Adrenal gland (tissue), 12 donors: Measurements from ENCODE around the gene TRAPPC14. TPM values are rescaled to one million over a fixed set of nuclear protein-coding genes. Genes with fewer than 3 reads are reported as not detected.
A peak's percentile ranks its signal among the peaks of the same experiment; 100 is the strongest.

Experiments
- DNase-seq, 7 donors: peaks; one replicate each; pipeline ENCODE4 v3.0.0-alpha.2; 2019 to 2020
- H3K27ac ChIP-seq, 5 donors: fragments of 200-600 bp; sonication (generic) in 4 of 5; 1 replicate in 3 of 5; 2 replicates in 2 of 5; pipeline versions ENCODE4 v1.5.1 to v1.8.0; 2016 to 2020; ENCODE audit warnings: mild to moderate bottlenecking in 1 of 5
- H3K27me3 ChIP-seq: fragments of 200-600 bp; 2 replicates; pipeline ENCODE4 v1.8.0; 2021
- H3K36me3 ChIP-seq, 2 donors: fragments of 200-600 bp; replicated peaks in 1 of 2; 1 replicate in 1 of 2; 2 replicates in 1 of 2; pipeline versions ENCODE4 v1.5.1 to v1.8.0; 2018 to 2022
- H3K4me1 ChIP-seq, 2 donors: fragments of 200-600 bp; replicated peaks in 1 of 2; 1 replicate in 1 of 2; 2 replicates in 1 of 2; pipeline versions ENCODE4 v1.5.1 to v1.8.0; 2018 to 2021
- H3K4me3 ChIP-seq, 4 donors: fragments of 200-600 bp; sonication (generic) in 3 of 4; one replicate each; pipeline ENCODE4 v1.5.1; 2016 to 2018
- H3K9me3 ChIP-seq, 3 donors: fragments of 200-600 bp; sonication (generic) in 1 of 3; replicated peaks in 1 of 3; 1 replicate in 2 of 3; 2 replicates in 1 of 3; pipeline versions ENCODE4 v1.5.1 to v1.8.0; 2016 to 2021
- POLR2A ChIP-seq, 2 donors: fragments of 450-650 bp; IDR thresholded peaks; one replicate each; pipeline ENCODE4 v1.6.1; 2017; ENCODE audit warnings: antibody characterized with exemption in 2 of 2, mild to moderate bottlenecking in 2 of 2, moderate library complexity in 1 of 2
- WGBS, 4 donors: extraction: QIAGEN DNeasy Blood & Tissue Kit in 2 of 4; methylation state at CpG; one replicate each; pipeline versions ENCODE4 v1.1.5 to v1.1.7; 2013 to 2017; 5-methylcytosine and 5-hydroxymethylcytosine counted together
- intact Hi-C, 2 donors: fragments of 100-400 bp; cut with DNase I; formaldehyde crosslinking; loops; one replicate each; pipeline versions ENCODE4 v1.14.1 to v1.15.0; 2022 to 2023
- polyA plus RNA-seq, 3 donors: library from polyadenylated mRNA; stranded (reverse); fragments of 200-250 nt in 2 of 3; fragments of 350-450 nt in 1 of 3; fragmentation: Illumina TruSeq in 1 of 3; extraction: RNeasy Lipid Tissue Mini Kit (QIAGEN cat#74804) in 1 of 3; gene quantifications; one replicate each; pipeline ENCODE4 v1.2.3, GENCODE V29; 2013 to 2014
- total RNA-seq, 9 donors: library from RNA; depleted of rRNA in 4 of 9; stranded (reverse); fragments of >200 nt in 4 of 9; fragments of 120-200 nt in 1 of 9; fragmentation: NEBNext Ultra II Directional in 1 of 9; extraction: Animal tissue kit (Norgen Biotek cat#: 25700) in 1 of 9; gene quantifications; one replicate each; pipeline versions ENCODE4 v1.1.0 to v1.2.4, GENCODE V29; 2013 to 2023
- TF ChIP-seq, protein P1 (sequence below), 6 experiments: fragments of 450-650 bp in 4 of 6; fragments of 200-600 bp in 2 of 6; sonication (generic) in 1 of 6; IDR thresholded peaks; 1 replicate in 5 of 6; 2 replicates in 1 of 6; pipeline versions ENCODE4 v1.5.1 to v1.8.0; 2016 to 2021; ENCODE audit warnings: antibody characterized with exemption in 6 of 6, mild to moderate bottlenecking in 2 of 6, moderate library complexity in 1 of 6
- donor health status: healthy with polysubstance abuse.
- donor health status: Bipolar disorder and iron deficiency.
- donor health status: DM: yes; HTN: yes; CAD: no.
- donor health status: DM: no; HTN: no; CAD: no.
- donor health status: DM: no; HTN: no; CAD: no.
- donor health status: DM: yes; HTN: yes; CAD: no.

Gene TRAPPC14
- total and polyA plus RNA-seq, 12 donors = 4.3 to 57.7 (median 17.5) TPM

DNA sequence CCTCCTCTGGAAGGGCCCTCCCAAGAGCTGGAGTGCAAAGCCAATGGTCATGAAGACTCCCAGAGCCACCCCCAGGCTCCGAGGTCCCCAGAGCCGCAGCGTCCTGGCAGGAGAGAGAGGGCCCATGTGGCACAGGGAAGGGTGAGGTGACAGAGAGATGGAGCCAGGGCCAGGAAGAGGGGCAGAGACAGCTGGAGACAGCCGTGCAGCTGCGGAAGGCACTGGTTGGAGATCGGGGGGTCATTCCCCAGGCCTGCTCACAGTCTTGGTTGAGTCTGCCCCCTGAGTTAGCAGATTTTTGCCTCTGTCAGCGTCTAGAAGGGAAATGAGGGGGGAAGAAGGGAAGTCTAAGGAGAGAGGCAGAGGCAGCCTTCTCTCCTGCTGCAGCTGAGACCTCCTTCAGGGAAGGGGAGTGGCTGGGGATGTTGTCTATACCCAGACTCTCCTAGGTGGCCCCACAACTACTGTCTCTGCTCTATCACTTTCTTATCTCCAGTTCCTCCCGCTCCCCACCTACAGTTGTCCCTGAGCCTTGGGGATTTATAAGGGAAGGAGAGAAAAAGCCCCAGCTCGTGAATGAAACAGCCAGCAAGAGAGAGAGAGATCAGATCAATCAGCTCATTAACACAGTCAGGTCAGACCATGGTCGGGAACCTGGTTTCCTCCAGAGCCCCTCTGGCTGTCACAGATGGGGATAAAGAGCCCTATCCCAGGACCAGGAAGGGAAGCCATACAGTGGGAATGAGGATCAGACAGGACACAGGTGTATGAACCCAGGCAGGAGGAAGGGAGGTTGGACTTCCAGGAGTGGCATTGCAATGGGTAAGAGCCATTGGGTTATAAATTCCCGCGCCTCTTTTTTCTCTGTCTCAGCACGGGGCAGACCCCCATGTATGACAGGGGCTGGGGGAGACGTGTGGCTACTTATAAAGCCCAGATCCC is 8.7 kb upstream of the TRAPPC14 start:
- no peak for DNase-seq
- WGBS, 4 donors = 53 to 61% (median 57%) methylated on average over 14 of the region's 14 CpGs
- intact Hi-C loops = no loop called here
- H3K4me1 ChIP-seq = peaks cover 4 to 25% of the 10 kb centered on the region in 2 donors
- no peak overlapping the region for H3K27ac ChIP-seq
- no peaks in the 10 kb centered on the region for H3K9me3 ChIP-seq
- H3K4me3 ChIP-seq = peak overlapping the region in 1 of 4 donors; percentile 55
- H3K27me3 ChIP-seq = peaks cover 10% of the 10 kb centered on the region
- no peaks in the 10 kb centered on the region for H3K36me3 ChIP-seq
- TF ChIP-seq, protein P1, sequence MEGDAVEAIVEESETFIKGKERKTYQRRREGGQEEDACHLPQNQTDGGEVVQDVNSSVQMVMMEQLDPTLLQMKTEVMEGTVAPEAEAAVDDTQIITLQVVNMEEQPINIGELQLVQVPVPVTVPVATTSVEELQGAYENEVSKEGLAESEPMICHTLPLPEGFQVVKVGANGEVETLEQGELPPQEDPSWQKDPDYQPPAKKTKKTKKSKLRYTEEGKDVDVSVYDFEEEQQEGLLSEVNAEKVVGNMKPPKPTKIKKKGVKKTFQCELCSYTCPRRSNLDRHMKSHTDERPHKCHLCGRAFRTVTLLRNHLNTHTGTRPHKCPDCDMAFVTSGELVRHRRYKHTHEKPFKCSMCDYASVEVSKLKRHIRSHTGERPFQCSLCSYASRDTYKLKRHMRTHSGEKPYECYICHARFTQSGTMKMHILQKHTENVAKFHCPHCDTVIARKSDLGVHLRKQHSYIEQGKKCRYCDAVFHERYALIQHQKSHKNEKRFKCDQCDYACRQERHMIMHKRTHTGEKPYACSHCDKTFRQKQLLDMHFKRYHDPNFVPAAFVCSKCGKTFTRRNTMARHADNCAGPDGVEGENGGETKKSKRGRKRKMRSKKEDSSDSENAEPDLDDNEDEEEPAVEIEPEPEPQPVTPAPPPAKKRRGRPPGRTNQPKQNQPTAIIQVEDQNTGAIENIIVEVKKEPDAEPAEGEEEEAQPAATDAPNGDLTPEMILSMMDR (IDR thresholded peaks at IDR 0.05) = no peak
- TF ChIP-seq POLR2A (IDR thresholded peaks at IDR 0.05) = no peak

DNA sequence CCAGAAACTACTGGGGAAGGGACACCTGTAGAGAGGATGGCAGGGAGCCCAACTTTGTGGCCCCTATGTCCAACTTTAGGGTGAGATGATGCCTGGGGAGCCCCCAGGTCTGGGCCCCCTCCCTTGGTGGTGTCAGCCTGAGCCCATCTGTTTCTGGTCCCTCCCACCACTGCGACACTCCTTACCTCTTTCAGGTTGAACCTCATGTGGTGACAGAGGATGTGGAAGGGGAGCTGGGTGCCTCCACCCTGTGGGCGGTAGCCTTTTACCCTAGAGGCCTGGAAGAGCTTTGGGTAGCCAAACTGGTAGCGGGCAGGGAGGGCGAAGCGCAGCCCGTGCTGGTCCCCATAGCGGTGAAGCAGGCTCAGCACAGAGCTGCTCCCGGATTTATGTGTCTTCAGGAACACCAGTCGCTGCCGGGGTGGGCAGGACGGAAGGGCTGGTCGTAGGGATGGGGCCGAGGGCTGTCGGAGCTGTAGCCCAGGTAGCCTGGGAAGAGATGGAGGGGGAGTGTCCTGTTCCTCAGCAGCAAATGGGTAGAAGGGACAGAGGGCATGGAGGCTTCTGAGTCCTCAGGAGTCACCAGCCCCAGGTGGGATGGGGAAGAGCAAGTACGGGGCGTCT is 7.9 kb upstream of the TRAPPC14 start:
- no peak for TF ChIP-seq POLR2A (IDR thresholded peaks at IDR 0.05)
- TF ChIP-seq, protein P1 (IDR thresholded peaks at IDR 0.05) = no peak
- DNase-seq = no peak
- Histone ChIP-seq H3K4me1 (peaks cover 4 to 22% of the 10 kb centered on the region in 2 donors), H3K36me3 (no peaks in the 10 kb centered on the region), H3K4me3 (no peak overlapping the region), H3K27me3 (peaks cover 7% of the 10 kb centered on the region), H3K27ac (no peak overlapping the region), H3K9me3 (no peaks in the 10 kb centered on the region)
- 77 to 84% (median 80%) methylated on average over 11 to 16 of the region's 16 CpGs for WGBS, 4 donors
- intact Hi-C loops = no loop called here

DNA sequence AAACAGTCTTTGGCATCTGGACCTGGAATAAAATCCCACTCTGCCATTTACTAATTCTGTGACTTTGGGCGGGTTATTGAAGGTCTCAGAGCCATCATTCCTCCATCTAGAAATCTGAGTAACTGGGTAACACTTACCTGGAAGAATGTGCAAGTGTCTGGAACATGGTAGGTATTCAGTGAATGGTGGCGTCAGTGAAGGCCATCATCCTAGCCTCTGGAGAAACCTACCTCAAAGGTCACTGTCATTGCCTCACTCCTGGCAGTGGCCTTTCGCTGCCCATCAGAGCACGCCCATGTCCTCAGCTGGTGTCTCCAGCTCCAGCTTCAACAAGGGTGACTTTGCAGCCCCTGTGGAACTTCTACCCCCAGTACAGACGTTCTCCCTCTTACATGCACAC is 5.3 kb upstream of the TRAPPC14 start:
- Histone ChIP-seq H3K27me3 (no peaks in the 10 kb centered on the region), H3K4me3 (no peak overlapping the region), H3K27ac (no peak overlapping the region), H3K9me3 (no peaks in the 10 kb centered on the region), H3K36me3 (no peaks in the 10 kb centered on the region), H3K4me1 (peaks cover 4 to 18% of the 10 kb centered on the region in 2 donors)
- 78 to 88% (median 82%) methylated on average over 4 to 5 of the region's 5 CpGs for WGBS, 4 donors
- intact Hi-C loops = no loop called here
- DNase-seq = no peak
- TF ChIP-seq POLR2A (IDR thresholded peaks at IDR 0.05) = no peak
- TF ChIP-seq, protein P1 (IDR thresholded peaks at IDR 0.05) = no peak

DNA sequence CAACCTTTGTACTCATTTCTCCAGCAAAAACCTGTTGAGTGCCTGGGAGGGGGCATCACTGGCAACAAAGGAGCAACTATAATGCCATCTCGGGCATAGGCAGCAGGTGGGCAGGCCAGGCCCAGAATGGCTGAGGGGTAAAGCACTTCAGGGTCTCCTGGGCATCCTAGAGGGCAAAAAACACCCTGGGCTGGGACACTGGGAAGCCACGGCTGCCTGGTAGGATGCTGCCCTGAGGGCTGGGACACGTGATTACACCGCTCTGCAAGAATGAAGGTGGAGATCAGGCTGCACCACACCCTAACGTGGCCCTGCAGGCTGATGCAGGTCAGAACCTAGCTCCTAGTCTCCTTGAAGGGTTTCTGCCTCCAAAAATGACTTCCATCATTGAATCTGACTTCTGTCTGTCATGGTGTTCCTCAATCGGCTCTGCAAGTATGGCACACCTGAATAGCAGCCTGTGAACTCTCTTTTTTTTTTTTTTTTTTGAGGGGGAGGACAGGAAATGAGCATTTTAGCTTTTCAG is 4.5 kb upstream of the TRAPPC14 start:
- intact Hi-C loops = no loop called here

More for the DNA sequence above, 4.5 kb upstream of the TRAPPC14 start:
- no peaks in the 10 kb centered on the region for H3K9me3 ChIP-seq
- H3K4me3 ChIP-seq = no peak overlapping the region
- H3K4me1 ChIP-seq = peaks cover 2 to 12% of the 10 kb centered on the region in 2 donors
- WGBS, 4 donors = 74 to 85% (median 76%) methylated on average over 4 to 6 of the region's 6 CpGs
- no peak for DNase-seq
- H3K27me3 ChIP-seq = no peaks in the 10 kb centered on the region
- TF ChIP-seq, protein P1 (IDR thresholded peaks at IDR 0.05) = no peak
- TF ChIP-seq POLR2A (IDR thresholded peaks at IDR 0.05) = no peak
- no peaks in the 10 kb centered on the region for H3K36me3 ChIP-seq
- H3K27ac ChIP-seq = no peak overlapping the region
